HepG2 (cell line): Measurements from ENCODE around the gene CDT1. TPM values are rescaled to one million over a fixed set of nuclear protein-coding genes. Genes with fewer than 3 reads are reported as not detected.

Experiments
- ASH2L ChIP-seq: fragments of 300-600, 200-600 bp; sonication (generic); IDR thresholded peaks from 2 replicates; pipeline ENCODE4 v1.7.0; 2017; ENCODE audit warnings: low read depth, mild to moderate bottlenecking, moderate library complexity, mixed read lengths, low read length; ENCODE audit not compliant: insufficient read length
- DMTF1 ChIP-seq: sonication (generic); formaldehyde crosslinking; IDR thresholded peaks from 2 replicates; pipeline ENCODE4 v1.4.0; 2020; ENCODE audit warnings: mild to moderate bottlenecking, missing genetic modification reagents
- FOXK1 ChIP-seq: sonication (generic); formaldehyde crosslinking; IDR thresholded peaks from 2 replicates; pipeline ENCODE4 v1.4.0; 2020; ENCODE audit warnings: low read depth, missing genetic modification reagents, borderline replicate concordance
- FOXM1 ChIP-seq: sonication (generic); formaldehyde crosslinking; IDR thresholded peaks from 2 replicates; pipeline ENCODE4 v1.5.0; 2020; ENCODE audit warnings: missing genetic modification reagents
- GZF1 ChIP-seq: sonication (generic); formaldehyde crosslinking; IDR thresholded peaks from 2 replicates; pipeline ENCODE4 v1.5.1; 2020; ENCODE audit warnings: mild to moderate bottlenecking, missing genetic modification reagents
- HHEX ChIP-seq: IDR thresholded peaks from 2 replicates; pipeline ENCODE4 v1.6.1; 2016; ENCODE audit warnings: control low read depth
- KAT7 ChIP-seq: IDR thresholded peaks from 2 replicates; pipeline ENCODE4 v1.6.1; 2018; ENCODE audit warnings: borderline replicate concordance, missing compliant biosample characterization
- LBX2 ChIP-seq: sonication (generic); formaldehyde crosslinking; IDR thresholded peaks from 2 replicates; pipeline ENCODE4 v1.5.0; 2020; ENCODE audit warnings: missing genetic modification reagents, mild to moderate bottlenecking, borderline replicate concordance
- PRPF4 ChIP-seq: fragments of 200-400 bp; formaldehyde crosslinking; IDR thresholded peaks from 2 replicates; pipeline ENCODE4 v1.6.1; 2016; ENCODE audit warnings: low read length, low read depth; ENCODE audit not compliant: poor library complexity, severe bottlenecking
- SIN3B ChIP-seq: fragments of 150-350 bp; IDR thresholded peaks from 2 replicates; pipeline ENCODE4 v1.6.1; 2014; ENCODE audit warnings: low read length
- SMAD9 ChIP-seq: sonication (generic); formaldehyde crosslinking; IDR thresholded peaks from 2 replicates; pipeline ENCODE4 v1.5.1; 2020; ENCODE audit warnings: mild to moderate bottlenecking, missing genetic modification reagents
- SNAPC5 ChIP-seq: sonication (generic); formaldehyde crosslinking; IDR thresholded peaks from 2 replicates; pipeline ENCODE4 v1.8.1; 2023; ENCODE audit warnings: mild to moderate bottlenecking, missing genetic modification reagents, borderline replicate concordance
- SP2 ChIP-seq: sonication (generic); formaldehyde crosslinking; IDR thresholded peaks from 2 replicates; pipeline ENCODE4 v1.5.1; 2020; ENCODE audit warnings: mild to moderate bottlenecking, missing genetic modification reagents
- TMF1 ChIP-seq: sonication (generic); formaldehyde crosslinking; IDR thresholded peaks from 2 replicates; pipeline ENCODE4 v1.8.1; 2022; ENCODE audit warnings: low read depth, missing genetic modification reagents
- YY1 ChIP-seq: IDR thresholded peaks from 2 replicates; pipeline ENCODE4 v1.6.1; 2011; ENCODE audit warnings: low read length, low read depth, moderate library complexity, mild to moderate bottlenecking; ENCODE audit not compliant: insufficient read depth, insufficient replicate concordance
- ZBTB2 ChIP-seq: sonication (generic); formaldehyde crosslinking; IDR thresholded peaks from 2 replicates; pipeline ENCODE4 v1.8.0; 2022; ENCODE audit warnings: low read depth, missing genetic modification reagents
- ZBTB39 ChIP-seq: sonication (generic); formaldehyde crosslinking; IDR thresholded peaks from 2 replicates; pipeline ENCODE4 v1.5.0; 2020; ENCODE audit warnings: missing genetic modification reagents
- ZNF431 ChIP-seq: sonication (generic); formaldehyde crosslinking; IDR thresholded peaks from 2 replicates; pipeline ENCODE4 v1.9.0; 2022; ENCODE audit warnings: missing genetic modification reagents, low read depth, mild to moderate bottlenecking, borderline replicate concordance
- ZXDC ChIP-seq: sonication (generic); formaldehyde crosslinking; IDR thresholded peaks from 2 replicates; pipeline ENCODE4 v1.5.0; 2020; ENCODE audit warnings: mild to moderate bottlenecking, missing genetic modification reagents
- polyA plus RNA-seq, 8 experiments: library from polyadenylated mRNA; depleted of rRNA in 3 of 8; stranded (reverse) in 7 of 8; unstranded in 1 of 8; fragments of >200 nt; fragmentation: Illumina TruSeq in 4 of 8; extraction: Trizol in 4 of 8; gene quantifications; 2 replicates each; pipeline versions ENCODE4 v1.2.1 to v1.2.3, GENCODE V29; 2011 to 2016; ENCODE audit warnings: low read depth in 4 of 8, missing spikeins in 1 of 8, mixed read lengths in 1 of 8; ENCODE audit not compliant: insufficient read depth in 1 of 8
- total RNA-seq, 5 experiments: library from RNA; depleted of rRNA; stranded (reverse); fragments of >200 nt; fragmentation: Illumina TruSeq; extraction: Trizol; gene quantifications; 2 replicates each; pipeline ENCODE4 v1.2.3, GENCODE V29; 2016; ENCODE audit warnings: low read depth in 1 of 5

CDT1 gene
- total and polyA plus RNA-seq, 2 of the 13 experiments (the other 11 are each of a cell fraction or from before 2014, with no cell fraction given), result 23.1 to 23.8 TPM

- no peak; the same call in 1 of the 2 replicates for TF ChIP-seq ZXDC
- no peak for TF ChIP-seq YY1
- no peak for TF ChIP-seq PRPF4
- no peak for TF ChIP-seq ASH2L
- no peak for TF ChIP-seq FOXM1
- TF ChIP-seq SNAPC5 (CRISPR knock-in tag), result no peak
- TF ChIP-seq SIN3B, result 0 out of 2 replicates have a peak, but pooled peaks have one; percentile 45
- 0 out of 2 replicates have a peak, but pooled peaks have one; percentile 83 for TF ChIP-seq KAT7 (CRISPR knock-in tag)
- TF ChIP-seq ZNF431 (CRISPR knock-in tag), result no peak; the same call in 1 of the 2 replicates
- TF ChIP-seq GZF1 (CRISPR knock-in tag), result peak; percentile 76
- no peak for TF ChIP-seq SMAD9
- TF ChIP-seq LBX2, result no peak; the same call in 1 of the 2 replicates
- no peak for TF ChIP-seq DMTF1
- peak; percentile 36; the same call in 1 of the 2 replicates for TF ChIP-seq SP2
- no peak; the same call in 1 of the 2 replicates for TF ChIP-seq TMF1 (CRISPR knock-in tag)
- TF ChIP-seq ZBTB2 (CRISPR knock-in tag), result peak; percentile 77; the same call in 1 of the 2 replicates
- no peak; the same call in 1 of the 2 replicates for TF ChIP-seq FOXK1 (CRISPR knock-in tag)
- TF ChIP-seq ZBTB39 (CRISPR knock-in tag), result peak; percentile 85; the same call in 1 of the 2 replicates
- no peak for TF ChIP-seq HHEX
Measured at GRCh38 chr16:88785106-88785924, 18.3 kb upstream of the CDT1 start, which contains the start of gene PIEZO1 (continued).
